Measurements from ENCODE around the gene GORASP1.

DNA sequence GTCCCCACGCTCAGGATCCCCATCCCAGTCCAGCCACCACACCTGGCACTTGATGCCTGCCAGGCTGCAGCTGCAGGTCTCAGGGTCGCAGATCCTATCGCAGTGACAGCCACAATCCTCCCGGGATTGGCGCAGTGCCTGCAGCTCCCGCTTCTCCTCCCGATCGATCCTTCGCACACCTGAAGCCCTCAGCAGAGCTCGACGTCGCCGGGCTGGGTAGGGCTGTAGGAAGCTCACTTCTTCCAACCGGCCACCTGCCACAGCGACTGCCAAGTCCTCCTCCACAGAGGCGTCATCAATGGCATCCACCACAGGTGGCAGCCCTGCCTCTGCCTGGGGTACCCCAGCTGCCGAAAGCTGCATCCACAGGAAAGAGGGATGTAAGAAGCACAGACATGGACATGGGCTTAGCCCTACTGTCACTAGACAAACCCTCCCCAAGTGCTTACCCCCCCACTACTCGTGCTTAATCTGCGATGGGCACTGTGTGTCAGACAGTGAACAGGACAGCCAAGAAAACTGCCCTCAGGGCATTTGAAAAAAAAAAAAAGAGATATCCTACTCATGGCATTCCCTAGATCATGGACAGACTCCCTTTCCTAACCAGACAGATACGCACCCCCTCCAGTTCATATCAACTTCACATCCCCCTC, 36.8 kb upstream of the GORASP1 start:
- TF ChIP-seq POLR2A (IDR thresholded peaks at IDR 0.05): peak; percentile 23
- TF ChIP-seq, protein P1, sequence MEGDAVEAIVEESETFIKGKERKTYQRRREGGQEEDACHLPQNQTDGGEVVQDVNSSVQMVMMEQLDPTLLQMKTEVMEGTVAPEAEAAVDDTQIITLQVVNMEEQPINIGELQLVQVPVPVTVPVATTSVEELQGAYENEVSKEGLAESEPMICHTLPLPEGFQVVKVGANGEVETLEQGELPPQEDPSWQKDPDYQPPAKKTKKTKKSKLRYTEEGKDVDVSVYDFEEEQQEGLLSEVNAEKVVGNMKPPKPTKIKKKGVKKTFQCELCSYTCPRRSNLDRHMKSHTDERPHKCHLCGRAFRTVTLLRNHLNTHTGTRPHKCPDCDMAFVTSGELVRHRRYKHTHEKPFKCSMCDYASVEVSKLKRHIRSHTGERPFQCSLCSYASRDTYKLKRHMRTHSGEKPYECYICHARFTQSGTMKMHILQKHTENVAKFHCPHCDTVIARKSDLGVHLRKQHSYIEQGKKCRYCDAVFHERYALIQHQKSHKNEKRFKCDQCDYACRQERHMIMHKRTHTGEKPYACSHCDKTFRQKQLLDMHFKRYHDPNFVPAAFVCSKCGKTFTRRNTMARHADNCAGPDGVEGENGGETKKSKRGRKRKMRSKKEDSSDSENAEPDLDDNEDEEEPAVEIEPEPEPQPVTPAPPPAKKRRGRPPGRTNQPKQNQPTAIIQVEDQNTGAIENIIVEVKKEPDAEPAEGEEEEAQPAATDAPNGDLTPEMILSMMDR (IDR thresholded peaks at IDR 0.05): no peak
